GM12874 (cell line): ENCODE data around the gene NBL1.
A peak's percentile ranks its signal among the peaks of the same experiment; 100 is the strongest.

ENCODE experiments used
- TF ChIP-seq, protein P1 (sequence below): IDR thresholded peaks from 2 replicates; pipeline ENCODE4 v1.5.1; 2011; ENCODE audit warnings: low read depth, mild to moderate bottlenecking, control low read depth, low read length, moderate library complexity; ENCODE audit not compliant: insufficient read depth

NBL1 gene

GRCh38 chr1:19650416-19651140, 6.5 kb downstream of the NBL1 start:
- TF ChIP-seq, protein P1, sequence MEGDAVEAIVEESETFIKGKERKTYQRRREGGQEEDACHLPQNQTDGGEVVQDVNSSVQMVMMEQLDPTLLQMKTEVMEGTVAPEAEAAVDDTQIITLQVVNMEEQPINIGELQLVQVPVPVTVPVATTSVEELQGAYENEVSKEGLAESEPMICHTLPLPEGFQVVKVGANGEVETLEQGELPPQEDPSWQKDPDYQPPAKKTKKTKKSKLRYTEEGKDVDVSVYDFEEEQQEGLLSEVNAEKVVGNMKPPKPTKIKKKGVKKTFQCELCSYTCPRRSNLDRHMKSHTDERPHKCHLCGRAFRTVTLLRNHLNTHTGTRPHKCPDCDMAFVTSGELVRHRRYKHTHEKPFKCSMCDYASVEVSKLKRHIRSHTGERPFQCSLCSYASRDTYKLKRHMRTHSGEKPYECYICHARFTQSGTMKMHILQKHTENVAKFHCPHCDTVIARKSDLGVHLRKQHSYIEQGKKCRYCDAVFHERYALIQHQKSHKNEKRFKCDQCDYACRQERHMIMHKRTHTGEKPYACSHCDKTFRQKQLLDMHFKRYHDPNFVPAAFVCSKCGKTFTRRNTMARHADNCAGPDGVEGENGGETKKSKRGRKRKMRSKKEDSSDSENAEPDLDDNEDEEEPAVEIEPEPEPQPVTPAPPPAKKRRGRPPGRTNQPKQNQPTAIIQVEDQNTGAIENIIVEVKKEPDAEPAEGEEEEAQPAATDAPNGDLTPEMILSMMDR: no peak

- TF ChIP-seq, protein P1: peak; percentile 78
Measured at GRCh38 chr1:19651141-19651737, 7.1 kb downstream of the NBL1 start.

- TF ChIP-seq, protein P1: no peak
Measured at GRCh38 chr1:19654386-19654785, 10.3 kb downstream of the NBL1 start.

DNA sequence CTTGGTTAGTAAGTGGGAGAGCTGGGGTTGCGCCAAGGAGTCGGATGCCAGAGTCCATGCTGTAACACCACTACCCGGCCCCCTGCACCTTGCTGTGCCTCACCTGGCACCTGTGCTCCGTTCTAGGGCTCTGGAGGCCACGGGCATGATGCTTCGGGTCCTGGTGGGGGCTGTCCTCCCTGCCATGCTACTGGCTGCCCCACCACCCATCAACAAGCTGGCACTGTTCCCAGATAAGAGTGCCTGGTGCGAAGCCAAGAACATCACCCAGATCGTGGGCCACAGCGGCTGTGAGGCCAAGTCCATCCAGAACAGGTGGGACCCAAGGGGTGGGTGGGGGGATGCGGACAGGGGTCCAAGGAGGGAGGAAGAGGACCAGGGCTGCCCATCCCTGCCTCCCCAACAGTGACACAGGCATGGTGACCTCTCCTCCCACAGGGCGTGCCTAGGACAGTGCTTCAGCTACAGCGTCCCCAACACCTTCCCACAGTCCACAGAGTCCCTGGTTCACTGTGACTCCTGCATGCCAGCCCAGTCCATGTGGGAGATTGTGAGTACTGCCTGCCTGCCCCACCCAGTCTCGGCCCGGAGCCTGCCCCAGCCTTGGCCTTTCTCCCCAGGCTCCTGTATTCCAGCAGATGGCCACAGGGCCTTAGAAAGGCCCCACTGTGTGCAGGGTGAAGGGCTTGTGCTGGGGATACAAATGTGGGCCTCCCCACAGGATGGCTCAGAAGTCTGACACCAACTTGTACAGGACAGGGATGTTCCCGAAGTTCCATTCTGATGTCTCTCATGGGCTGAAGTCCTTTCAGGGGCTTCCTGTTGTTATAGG, 11.0 kb downstream of the NBL1 start:
- TF ChIP-seq, protein P1: no peak

DNA sequence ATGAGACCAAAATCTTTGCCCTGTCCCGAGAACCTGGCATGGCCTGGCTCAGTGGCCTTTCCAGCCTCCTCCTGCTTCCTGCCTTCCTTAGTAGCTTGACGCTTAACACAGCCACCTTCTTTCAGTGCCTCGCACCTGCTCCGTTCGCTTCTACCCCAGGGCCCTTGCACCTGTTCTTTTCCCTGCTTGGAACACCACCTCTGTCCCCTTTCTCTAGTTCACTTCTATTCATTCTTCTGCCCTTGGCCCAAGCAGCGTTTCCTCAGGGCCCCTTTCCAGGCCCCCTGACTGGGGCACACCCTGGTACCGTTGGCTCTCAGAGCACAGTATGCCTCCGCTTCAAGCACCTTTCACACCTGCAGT, 11.6 kb downstream of the NBL1 start:
- TF ChIP-seq, protein P1: no peak

- TF ChIP-seq, protein P1: no peak
Measured at GRCh38 chr1:19656134-19656779, 12.1 kb downstream of the NBL1 start.
